ENCODE measurements around the gene TLCD3B.
A peak's percentile ranks its signal among the peaks of the same experiment; 100 is the strongest.

TLCD3B gene

GRCh38 chr16:29999605-30000004, 31.5 kb downstream of the TLCD3B start:
- FAIRE-seq (no peak), DNase-seq (ENCODE audit: insufficient read length, low spot score) (no peak)
- TF ChIP-seq POLR2A (IDR thresholded peaks at IDR 0.05; ENCODE audit: low read depth, low read length): no peak

GRCh38 chr16:29996766-29997250, 34.3 kb downstream of the TLCD3B start:
- FAIRE-seq (no peak), DNase-seq (ENCODE audit: insufficient read length, low spot score) (no peak)
- no peak for TF ChIP-seq POLR2A (IDR thresholded peaks at IDR 0.05; ENCODE audit: low read depth, low read length)

GRCh38 chr16:29995911-29996765, 34.9 kb downstream of the TLCD3B start, which contains the start of gene INO80E:
TSS of gene INO80E (plus strand) at chr16:29996241. CDS start at chr16:29996311, 70 bp downstream.
- peak; percentile 64 for TF ChIP-seq POLR2A (IDR thresholded peaks at IDR 0.05; ENCODE audit: low read depth, low read length)
- FAIRE-seq: no peak
- peak; percentile 99 for DNase-seq (ENCODE audit: insufficient read length, low spot score)

GRCh38 chr16:29995324-29995910, 35.7 kb downstream of the TLCD3B start, which contains the start of gene HIRIP3:
TSS of gene HIRIP3 (minus strand) at chr16:29995617. CDS start at chr16:29995605, 12 bp downstream.
- no peak for FAIRE-seq
- DNase-seq (ENCODE audit: insufficient read length, low spot score): peak; percentile 82
- peak; percentile 48; the same call in 1 of the 2 replicates for TF ChIP-seq POLR2A (IDR thresholded peaks at IDR 0.05; ENCODE audit: low read depth, low read length)

- TF ChIP-seq POLR2A (IDR thresholded peaks at IDR 0.05; ENCODE audit: low read depth, low read length): no peak
- DNase-seq (ENCODE audit: insufficient read length, low spot score) (no peak), FAIRE-seq (no peak)
These were observed 36.3 kb downstream of the TLCD3B start for GRCh38 chr16:29994600-29995323.

GRCh38 chr16:29993903-29994599, 37.0 kb downstream of the TLCD3B start:
- no peak for TF ChIP-seq POLR2A (IDR thresholded peaks at IDR 0.05; ENCODE audit: low read depth, low read length)
- DNase-seq (ENCODE audit: insufficient read length, low spot score): no peak
- FAIRE-seq: no peak

GRCh38 chr16:29993191-29993902, 37.7 kb downstream of the TLCD3B start:
- DNase-seq (ENCODE audit: insufficient read length, low spot score) (no peak), FAIRE-seq (no peak)
- no peak for TF ChIP-seq POLR2A (IDR thresholded peaks at IDR 0.05; ENCODE audit: low read depth, low read length)

- DNase-seq (ENCODE audit: insufficient read length, low spot score) (no peak), FAIRE-seq (no peak)
- TF ChIP-seq POLR2A (IDR thresholded peaks at IDR 0.05; ENCODE audit: low read depth, low read length): no peak
These were observed 38.6 kb downstream of the TLCD3B start for GRCh38 chr16:29992344-29992967.

- DNase-seq (ENCODE audit: insufficient read length, low spot score) (no peak), FAIRE-seq (no peak)
- TF ChIP-seq POLR2A (IDR thresholded peaks at IDR 0.05; ENCODE audit: low read depth, low read length): no peak
These were observed 39.5 kb downstream of the TLCD3B start for GRCh38 chr16:29991571-29991904.

GRCh38 chr16:29990883-29991570, 40.0 kb downstream of the TLCD3B start:
- TF ChIP-seq POLR2A (IDR thresholded peaks at IDR 0.05; ENCODE audit: low read depth, low read length): no peak
- no peak for FAIRE-seq

GRCh38 chr16:29990034-29990433, 41.0 kb downstream of the TLCD3B start:
- DNase-seq (ENCODE audit: insufficient read length, low spot score): no peak
- FAIRE-seq: no peak
- TF ChIP-seq POLR2A (IDR thresholded peaks at IDR 0.05; ENCODE audit: low read depth, low read length): no peak

More at GRCh38 chr16:29990883-29991570, 40.0 kb downstream of the TLCD3B start:
- DNase-seq (ENCODE audit: insufficient read length, low spot score): no peak
